NOMO-1 treated with dmso at 0.1 percent for 144 hours (cell line): Measurements from ENCODE around the gene MAP7D2.

ENCODE experiments used
- DNase-seq: peaks from one replicate; lab custom pipeline; 2025; ENCODE audit not compliant: unreplicated experiment; lab: John Stamatoyannopoulos, UW

MAP7D2 gene

DNA sequence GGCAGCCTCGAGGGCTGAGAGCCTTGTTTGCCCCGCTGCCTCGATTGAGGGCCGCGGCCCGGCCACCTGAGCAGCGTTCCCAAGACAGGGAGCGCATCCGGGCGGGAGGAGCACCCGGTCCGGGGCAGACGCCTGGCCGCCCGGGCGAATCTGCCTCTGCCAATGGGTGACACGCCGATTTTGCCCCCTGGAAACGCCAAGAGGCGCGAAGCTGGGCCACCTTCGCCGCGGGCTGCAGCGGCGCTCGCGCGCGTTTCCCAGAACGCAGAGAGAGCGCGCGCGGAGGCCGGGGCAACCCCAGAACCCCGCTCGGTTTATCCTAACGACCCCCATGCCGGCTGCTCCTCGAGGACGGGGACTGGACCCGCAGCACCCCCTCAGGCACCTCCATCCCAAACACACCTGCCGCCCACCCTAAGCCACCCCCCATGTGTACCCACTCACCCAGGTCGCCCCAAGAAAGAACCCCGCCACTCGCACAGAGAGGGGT is 575 bp downstream of the MAP7D2 start:
- DNase-seq, result no peak

DNA sequence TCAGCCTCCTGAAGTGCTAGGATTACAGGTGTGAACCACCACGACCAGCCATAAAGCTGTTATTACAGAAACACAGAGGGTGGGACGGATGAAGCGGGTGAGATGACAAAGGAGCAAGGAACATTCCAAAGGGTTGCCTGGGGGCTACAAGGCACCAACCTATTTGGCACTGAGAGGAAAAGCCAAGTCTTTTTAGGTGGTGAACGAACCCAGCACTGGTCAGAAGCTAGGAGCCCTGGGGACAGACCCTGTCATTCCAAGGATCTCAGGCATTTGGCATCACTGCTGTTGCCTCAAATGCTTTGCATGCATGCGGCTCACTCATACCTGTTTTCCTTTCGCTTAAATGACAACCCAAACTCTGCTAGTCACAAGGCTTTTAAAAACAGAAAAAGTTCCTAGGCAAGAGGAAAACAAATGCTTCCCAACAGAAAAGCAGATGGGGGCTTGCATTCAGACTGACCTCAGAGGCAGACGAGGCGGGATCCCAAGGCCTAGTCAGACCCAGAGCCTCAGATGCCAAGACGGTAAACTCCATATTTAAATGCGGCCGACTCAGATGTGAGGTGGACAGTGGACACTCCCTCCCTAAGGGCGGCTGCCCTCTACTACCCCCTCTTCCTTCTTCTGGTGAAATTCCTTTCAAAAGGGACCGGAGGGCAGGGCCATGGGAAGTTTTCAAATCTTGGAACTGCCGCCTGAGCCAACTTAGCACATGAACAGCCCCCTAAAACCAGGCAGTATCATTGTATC is 4.5 kb downstream of the MAP7D2 start:
- DNase-seq, result no peak

DNA sequence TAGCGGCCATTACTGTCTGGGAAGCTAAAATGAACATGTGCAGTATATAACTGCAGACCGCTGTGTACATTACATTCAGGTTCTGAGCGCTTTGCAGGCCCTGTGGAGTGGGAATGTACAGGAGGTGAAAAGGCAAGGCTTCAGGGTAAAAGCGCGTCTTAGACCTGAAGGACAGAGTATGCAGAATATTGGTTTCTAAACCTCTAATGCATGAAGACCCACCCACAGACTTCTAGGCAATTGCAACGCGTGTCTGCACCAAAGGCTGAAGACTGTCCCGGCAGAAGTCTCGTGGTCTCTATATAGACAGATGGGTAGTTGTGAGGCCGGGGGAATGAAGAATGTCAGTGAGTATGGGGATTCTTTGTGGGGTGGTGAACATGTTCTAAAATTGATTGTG is 5.4 kb downstream of the MAP7D2 start:
- no peak for DNase-seq

DNA sequence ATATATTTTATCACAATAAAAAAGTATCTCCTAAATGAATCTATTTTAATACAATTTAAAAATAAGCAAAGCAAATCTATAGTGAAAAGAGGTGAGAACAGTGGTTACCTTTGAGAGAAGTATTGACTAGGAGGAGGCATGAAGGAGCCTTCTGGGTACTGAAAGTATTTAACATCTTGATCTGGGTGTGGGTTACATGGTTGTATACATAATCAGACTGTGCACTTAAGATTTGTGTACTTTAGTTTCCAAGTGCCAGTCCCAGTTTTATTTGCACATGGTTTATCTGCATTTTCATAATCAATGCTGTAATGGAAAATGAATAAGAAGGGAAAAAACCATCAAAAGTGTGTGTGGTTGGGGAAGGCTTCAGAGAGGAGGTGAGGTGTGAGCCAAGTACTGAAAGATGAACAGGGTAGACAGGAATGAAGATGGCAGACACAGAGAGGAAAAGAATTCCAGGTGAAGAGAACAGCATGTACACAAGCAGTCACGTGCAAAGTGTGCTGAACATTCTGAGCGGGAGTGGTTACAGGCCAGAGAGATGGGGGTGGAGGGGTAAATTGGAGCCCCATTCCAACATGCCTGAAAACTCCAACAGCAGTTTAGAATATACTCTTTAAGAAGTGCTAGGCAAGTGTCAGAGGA is 14.6 kb downstream of the MAP7D2 start:
- DNase-seq, result no peak

DNA sequence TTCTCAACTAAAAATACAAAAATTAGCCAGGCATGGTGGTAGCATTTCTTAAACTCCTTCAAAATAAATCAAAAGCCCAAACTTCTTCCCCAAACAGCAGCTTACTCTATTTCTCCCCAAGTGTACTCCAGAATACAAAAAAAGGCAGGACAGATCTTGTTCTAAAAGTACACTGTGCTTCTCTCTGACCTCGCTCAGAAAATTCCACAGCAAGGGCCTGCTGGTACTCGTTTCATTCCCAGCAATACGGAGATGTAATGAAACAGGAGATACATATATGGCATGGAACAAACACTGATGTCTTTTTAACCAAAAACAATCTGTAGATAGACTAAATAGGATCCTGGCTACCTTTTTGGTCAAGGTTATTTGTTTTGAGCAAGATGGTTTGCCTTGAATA is 25.2 kb downstream of the MAP7D2 start:
- no peak for DNase-seq

DNA sequence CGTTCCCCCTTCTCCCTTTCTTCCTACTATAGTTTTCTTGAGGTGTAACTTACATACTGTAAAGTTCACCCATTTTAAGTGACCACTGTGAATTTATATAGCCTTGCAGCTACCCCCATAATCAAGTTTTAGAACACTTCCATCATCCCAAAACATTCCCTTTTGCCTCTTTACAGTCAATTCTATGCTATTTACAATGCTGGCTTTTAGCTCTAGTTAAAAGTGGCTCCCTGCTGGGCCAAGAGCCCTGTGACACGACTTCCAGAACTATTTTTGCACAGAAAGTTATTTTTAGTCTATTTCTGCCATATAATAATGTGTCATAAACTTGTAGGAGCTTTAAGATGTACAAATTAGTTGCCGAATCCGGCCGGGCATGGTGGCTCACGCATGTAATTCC is 26.9 kb downstream of the MAP7D2 start:
- DNase-seq, result no peak

DNA sequence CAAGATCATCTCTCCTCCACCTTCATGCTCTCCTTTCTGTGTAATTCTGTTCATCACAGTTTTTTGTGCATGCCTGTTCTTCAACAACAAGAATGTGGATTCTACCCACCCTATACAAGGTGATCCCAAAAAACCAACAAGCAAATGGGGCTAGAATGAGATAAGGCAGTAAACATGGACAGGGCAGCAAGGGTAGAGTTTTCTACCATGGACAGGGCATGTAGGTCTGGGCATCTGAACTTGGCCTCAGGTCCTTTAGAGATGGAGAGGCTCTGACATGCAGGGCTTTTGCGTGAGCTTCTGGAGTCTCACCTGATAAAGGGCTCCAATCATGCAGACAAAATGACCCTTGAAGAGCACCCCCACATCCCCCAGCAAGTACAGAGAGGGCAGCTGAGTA is 36.4 kb downstream of the MAP7D2 start:
- no peak for DNase-seq

DNA sequence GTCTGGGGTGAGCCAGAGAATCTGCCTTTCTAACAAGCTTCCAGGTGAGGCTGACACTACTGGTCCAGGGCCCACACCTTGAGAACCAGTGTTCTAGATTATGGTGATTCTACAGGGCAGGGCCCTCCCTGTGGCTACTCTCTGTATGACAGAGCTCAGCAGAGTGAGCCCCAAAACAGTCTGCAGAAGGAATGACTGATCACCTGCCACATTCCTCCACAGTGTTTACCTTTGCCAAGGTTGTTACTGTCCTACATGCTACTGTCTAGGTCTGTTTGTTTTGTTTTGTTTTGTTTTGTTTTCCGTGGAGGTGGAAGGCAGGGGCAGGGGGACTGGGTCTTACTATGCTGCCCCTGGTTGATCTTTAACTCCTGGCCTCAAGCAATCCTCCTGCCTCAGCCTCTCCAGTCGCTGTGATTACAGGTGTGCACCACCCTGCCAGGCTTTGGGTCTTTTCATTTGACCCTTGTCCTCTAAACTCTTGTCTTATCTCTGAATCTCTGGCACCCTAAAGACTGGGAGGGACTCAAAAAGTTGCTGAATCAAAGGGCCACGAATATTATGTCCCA is 45.1 kb downstream of the MAP7D2 start:
- no peak for DNase-seq

DNA sequence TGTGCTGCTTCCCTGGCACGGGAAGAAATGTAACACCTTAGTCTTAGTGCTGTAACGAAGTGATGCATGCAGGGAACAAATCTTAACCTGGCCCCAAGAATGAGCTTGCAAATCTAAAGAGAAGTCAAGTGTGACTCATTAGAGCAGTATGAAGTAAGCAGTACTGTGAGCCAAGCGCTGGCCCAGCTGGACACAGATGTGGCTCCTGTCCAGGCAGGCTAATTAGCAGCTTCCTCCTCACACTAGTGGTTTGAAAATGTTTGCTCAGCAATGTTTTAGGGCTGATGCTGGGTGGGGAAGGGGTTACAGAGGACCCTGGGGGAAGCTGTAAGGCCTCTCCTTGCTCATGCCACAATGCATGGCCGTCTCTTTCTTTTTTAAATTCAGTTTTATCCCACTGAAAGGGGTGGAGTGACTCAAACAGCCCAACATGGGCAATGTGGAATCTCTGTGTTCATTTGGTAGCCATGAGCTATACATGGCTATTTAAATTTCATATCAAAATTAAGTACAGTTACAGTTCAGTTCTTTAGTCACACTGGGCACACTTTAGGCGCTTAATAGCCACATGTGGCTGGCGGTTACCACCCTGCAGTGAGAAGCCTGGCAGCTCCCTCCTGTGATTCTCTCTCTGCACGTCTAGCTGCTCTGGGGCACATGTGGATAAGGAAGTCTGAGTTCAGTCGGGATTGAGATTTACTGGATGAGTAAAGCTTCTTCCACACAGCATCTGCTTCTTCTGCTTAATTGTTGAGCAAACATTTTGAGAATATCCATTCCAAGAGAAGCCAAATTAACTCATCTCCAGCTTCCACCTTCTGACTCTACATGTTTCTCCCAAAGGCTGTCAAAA is 48.8 kb downstream of the MAP7D2 start:
- peak; percentile 74 for DNase-seq

DNA sequence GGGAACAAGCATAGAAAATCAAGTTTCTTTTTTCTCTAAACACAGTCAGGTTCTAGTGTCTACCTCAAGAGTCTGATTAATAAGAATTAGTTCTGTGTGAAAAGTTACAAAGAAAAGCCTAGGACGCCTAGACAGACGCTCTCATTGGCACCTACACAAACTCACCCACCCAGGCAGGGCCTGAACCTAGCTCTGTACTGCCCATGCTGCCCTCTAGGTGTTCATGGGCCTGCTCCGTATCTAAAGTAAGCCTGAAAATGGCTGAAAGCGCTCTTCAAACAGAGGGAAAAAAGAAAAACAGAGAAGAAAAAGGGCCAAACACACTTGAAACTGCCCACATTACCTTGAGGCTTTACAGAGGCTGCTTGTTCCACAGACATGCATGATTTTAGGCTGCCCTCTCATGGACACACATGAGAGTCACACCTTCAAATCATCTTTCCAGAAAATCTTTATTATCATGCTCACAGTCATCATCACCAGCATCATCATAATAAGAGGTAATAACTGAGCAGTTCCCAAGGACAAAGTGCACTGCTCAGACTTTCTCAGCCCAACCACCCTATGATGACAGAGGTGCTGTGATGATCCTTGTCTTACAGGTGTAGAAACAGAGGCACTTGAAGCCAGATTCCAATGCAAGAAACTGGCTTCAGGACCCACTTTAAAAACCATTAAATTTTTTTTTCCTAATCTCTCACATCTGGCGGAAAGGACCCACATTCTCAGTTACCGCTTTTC is 49.6 kb downstream of the MAP7D2 start:
- DNase-seq, result peak; percentile 16

DNA sequence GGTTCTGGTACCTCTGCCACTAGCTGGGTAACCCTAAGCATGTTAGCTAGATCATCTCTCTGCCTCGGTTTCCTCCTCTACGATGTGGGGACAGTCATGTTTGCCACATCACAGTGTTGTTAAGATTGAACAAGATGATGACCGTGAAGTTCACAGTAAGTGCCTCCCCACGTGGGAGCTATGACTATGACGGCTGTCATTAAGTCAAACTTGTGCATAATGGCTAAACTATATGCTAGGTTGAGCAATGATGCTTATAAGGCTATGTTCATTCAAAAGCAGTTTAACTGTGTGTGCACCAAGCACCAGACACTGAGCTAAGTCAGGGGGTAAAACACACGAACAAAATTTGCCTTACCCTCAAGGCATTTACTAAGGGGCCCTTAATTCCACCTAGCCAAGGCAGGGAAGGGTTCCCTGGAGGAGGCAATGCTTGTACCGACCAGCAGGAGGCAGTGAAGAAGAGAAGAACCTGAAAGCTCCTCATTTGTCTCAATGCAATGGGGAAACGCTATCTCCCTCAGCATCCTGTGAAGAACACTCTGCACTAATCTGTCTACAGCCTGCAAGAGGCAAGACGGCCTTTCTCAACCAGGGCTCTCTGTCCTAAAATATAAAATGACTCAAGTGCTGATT is 52.9 kb downstream of the MAP7D2 start:
- no peak for DNase-seq

DNA sequence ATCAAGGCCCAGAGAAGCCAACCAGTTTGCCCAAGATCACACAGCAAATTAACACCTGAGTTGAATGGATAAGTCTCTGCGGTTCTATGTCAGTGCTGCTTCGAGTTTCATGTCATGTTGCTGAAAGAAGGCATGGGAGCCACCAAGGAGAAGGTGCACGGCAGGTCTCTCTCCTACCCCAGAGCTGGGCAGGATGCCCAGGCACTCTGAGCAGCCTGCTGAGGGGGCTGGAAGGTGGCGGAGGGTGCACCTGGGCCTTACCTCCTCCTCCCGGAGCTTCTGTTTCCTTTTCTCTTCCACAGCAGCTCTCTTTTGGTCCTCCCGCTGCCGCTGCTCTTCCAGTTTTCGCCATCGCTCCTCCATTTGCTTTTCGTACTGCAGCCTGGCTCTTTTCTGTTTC is 53.6 kb downstream of the MAP7D2 start:
- DNase-seq, result no peak

DNA sequence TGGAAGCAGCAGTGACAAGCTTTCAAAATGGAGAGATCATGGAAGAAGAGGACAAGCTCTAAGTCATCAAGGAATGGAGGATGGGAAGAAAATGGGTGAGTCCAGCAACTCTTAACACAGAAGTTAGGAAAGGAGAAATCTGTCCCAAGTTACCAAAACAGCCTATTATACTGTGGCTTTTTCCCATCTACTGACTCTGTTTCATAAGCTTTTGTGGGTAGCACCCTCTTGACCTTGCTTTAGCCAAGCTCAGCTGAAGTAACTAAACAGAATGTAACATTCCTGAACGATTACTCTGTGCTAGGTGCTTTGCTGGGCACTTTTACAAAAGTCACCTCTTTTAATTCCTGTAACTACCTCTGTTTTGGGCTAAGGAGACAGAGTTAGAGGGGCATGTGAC is 54.9 kb downstream of the MAP7D2 start:
- no peak for DNase-seq

DNA sequence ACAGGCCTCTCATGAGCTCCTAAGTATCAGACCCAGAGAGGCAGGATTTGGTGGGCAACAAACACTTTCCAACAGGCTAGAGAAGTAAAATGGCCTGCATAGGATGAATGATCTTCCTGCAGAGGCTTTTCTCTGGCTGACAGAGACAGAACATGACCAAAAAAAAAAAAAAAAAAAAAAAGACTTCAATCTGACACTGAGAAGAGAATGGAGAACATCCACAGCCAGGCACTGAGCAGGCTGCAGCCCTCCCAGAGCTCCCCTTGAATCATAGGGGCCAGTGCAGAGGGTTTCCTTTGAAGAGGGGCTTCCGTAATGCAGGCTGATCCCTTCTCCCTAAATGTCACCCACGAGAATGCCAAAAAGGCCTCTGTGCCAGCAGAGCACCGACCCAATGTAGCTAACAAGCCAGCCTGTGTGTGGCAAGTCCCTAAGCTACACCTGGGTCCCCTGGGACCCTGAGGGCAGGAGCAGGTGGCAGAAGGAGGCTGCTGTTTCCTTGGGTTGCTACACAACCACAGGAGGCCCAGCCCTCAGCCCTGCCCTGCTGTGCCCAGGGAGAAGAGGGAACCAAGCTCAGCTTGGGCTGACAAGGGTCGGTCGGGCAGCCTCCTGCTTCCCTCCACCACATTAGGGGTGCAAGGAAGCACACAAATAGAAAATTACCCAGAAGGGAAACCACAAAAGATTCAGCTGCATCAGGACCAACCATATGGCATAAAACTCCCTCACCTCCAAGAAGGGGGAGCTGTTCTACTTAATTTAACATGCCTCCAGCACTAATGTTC is 55.6 kb downstream of the MAP7D2 start:
- DNase-seq, result peak; percentile 74

DNA sequence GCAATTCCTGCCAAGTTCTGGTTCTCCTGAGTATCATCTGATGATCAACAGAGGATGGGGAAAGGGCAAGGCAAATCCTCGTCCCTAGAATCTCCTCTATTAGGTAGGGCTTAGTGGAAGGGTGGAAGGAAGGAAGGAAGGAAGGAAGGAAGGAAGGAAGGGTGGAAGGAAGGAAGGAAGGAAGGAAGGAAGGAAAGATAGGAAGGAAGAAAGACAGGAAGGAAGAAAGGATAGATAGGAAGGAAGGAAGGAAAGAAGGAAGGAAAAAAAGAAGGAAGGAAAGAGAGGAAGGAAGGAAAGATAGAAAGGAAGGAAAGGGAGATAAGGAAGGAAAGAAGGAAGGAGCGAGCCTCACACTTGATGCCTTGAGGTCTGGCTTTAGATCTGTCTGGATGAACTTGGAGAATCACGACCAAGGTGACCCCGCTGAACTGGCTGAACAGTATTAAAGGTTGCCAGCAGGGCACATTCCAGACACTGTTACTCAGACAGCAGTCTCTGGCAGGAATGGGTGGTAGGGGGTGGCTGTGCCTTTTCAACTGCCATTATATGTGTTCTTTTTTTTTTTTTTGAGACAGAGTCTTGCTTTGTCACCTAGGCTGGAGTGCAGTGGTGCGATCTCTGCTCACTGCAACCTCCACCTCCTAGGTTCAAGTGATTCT is 57.1 kb downstream of the MAP7D2 start:
- DNase-seq, result no peak

DNA sequence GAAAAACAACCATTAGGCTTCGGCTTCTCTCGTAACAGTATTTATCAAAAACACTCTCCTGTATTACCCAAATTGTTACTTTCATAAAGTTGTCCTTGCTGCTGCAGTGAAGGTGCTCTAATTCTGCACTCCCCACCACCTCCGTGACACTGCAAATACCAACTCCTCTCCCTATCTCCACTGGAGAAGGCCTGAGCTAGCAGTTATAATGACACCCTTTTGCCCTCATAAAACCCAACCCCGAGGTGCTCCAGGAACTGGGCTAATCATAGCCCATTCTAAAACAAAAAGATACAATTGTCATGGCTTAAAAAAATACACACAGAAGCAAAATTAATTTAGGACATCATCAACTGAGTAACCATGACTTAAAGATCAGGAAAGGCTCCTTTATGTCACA is 59.2 kb downstream of the MAP7D2 start:
- no peak for DNase-seq

DNA sequence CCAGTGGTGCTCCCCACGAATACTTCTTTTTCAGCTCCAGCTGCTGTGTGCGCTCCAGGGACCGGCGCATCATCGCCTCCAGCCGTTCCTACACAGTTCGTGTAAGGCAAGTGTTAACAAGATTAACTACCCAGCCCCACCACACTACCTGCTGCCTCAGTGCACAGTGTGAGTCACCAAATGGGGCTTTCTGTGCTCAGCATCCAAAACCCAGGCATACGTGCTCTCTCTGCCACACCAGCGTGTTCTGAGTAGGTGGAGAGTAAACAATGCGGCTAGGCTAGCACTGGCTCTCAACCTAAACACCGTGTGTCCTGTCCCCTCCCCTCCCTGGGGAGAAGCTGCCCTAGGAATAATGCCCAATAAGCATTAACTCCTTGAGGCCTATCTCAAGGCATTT is 60.0 kb downstream of the MAP7D2 start:
- DNase-seq, result no peak

DNA sequence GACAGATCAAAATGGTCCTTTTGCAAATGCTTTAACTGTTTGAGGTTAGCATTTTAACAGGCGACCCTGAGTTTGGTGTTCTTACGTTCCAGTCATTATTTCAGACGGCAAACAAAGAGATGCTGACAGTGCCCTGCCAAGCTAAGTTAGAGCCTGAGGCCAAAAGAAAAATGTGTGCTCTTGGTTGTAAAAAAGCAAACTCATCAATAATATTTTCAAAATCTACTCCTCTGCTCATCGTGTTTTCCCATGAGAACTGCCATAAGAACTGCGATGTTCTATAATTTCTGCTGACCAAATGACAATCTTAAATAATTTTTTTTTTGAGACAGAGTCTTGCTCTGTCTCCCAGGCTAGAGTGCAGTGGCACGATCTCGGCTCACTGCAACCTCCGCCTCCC is 63.2 kb downstream of the MAP7D2 start:
- DNase-seq, result no peak

DNA sequence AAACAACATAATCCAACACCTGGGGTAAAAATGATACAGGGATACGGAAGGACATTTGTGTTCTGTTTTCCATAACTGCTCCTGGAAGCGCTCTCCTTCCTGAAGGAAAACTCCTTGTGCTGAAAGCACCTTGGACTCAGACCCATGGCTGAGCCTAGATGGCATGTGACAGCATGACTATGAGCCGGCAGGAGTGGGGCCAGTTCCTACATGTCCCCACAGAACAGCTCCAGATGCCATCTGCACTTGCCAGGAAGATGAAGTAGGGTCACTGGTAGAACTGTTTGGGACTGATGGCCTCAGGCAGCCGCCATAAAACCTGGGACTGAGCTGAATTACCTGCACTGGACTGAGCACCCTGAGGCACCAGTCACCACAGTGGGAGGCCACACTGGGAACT is 69.8 kb downstream of the MAP7D2 start:
- no peak for DNase-seq
